Stimulated activated CD8-positive, alpha-beta memory T cell treated with anti-CD3 and anti-CD28 coated beads, Interleukin-12 subunit alpha, Interleukin-12 subunit beta, amount 100 ng/mL, for 1 hour (primary cell): Measurements from ENCODE around the gene PRKRA.
"Not testable (repeated sequence)": the region's sequence is repeated elsewhere in the genome, so short reads cannot be mapped to it uniquely, and the experiment has no call there.

ENCODE experiments used
- DNase-seq: peaks from one replicate; pipeline ENCODE4 v3.0.0-alpha.2; 2020; ENCODE audit warnings: low read depth

PRKRA gene

DNA sequence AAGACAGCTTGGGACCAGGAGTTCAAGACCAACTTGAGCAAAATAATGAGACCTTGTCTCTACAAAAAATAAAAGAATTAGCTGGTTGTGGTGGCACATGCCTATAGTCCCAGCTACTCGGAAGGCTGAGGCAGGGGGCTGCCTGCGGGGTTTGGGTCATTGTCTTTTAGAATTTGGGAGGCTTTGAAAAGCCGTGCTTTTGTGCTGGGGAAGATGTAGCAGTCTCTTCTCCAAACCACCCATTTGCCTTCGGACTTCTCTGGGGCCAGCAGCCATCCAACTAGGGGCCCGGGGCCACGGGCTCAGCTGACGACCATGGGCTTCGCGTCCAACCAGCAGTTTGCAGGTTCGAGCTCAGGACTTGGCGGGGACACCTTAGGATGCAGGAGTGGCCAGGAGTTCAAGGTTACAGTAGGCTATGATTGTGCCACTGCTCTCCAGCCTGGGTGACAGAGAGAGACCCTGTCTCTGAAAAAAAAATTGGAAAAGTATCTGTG, 6.5 kb upstream of the PRKRA start:
- no peak for DNase-seq

- DNase-seq: no peak
Measured at GRCh38 chr2:178455947-178456346, 5.0 kb upstream of the PRKRA start.

DNA sequence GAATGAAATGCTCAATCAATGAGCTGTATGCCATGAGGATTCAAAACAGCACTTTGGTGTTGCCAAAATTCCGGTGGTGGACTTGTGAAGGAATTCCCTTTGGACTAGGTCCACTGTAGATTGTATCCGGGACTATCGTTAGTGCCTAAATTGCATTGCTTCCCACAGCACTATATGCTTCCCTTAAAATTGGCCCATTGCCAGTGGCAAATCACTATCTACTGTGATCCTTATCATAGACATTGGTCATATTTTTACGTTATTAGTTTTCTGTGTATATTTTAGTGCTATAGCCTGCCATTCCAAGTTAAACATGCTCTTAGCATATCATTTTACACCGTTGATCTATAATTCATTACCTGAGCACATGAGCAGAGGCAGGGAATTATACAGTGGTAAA, 1.9 kb upstream of the PRKRA start:
- DNase-seq: no peak

GRCh38 chr2:178452334-178452733, 1.4 kb upstream of the PRKRA start:
- DNase-seq: no peak

DNA sequence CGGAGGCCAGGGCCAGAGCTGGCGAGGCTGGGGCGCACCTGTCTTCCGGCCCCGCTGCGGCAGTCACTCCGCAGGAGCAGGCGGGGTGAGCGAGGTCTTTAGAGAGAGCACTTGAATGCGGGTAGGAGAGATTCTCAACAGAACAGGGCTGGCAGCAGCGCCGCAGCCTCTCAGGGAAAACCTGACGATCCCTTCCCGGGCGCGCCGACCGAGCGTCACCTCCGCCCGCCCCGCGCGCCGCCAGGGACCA, 526 bp downstream of the PRKRA start:
- no peak for DNase-seq

DNA sequence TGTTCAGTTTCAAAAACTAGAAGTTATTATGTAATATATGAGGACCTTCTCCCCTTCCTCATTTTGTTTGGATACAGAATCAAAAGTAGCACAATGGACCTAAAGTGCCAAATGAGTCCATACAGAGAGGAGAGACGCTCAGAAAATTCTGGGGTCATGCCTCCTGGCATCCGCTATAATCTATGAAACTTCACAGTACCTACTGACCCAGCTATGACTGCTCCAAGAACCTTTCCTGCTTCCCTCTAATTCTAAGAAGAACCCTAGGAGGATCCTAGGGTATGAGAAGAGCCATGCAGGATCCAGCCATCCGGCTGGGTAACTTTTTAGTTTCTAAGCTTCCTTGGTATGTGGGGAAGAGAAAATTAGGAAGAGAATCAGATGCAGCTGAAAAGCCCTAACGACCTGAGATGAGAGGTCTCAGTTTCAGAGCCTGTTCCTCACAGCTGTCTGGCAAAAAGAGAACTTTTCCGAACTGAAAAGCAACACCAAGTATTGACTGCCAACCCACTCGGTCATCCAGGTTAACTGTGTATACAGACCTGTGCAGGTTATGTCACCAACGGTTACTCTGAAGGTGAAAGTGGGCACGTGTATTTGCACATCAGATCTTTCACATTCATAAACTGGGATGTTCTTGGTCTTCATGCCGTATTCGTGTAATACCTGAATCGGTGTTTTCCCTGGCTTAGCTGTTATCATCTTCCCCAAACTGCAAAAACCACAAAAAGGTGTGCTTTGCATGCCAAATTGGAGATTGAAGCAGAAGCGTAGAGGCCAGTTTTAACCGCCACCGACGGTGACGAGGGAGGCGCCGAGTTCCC, 1.1 kb downstream of the PRKRA start:
- no peak for DNase-seq

DNA sequence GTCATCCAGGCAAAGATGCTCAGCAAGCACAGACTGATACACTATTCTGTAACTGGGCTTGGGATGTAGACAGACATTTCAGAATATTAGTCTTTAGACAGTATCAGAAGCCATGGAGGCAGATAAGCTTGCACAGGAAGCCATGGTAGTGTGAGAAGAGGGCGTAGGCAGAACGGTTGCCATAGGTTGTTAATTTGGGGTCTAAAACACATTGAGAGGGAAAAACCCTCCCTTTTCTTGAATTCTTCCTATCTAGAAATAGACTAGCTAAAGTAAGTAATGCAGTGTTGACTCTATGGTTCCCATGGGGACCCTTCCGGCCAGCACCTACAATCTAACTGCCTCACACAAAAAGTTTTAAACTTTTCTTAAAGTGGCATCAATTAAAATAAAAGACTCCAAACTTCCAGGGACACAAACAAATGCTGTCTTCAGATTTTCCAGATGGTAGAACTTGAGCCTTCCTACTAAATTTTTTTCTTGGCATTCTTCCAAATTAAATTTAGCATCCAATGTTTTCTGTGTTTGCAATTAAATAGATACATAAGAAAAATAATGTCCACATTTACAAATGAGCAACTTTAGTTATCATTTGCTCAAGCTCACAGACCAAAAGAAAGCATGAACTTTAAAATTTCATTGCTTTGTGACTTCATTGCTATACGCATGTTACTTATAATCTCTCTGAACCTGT, 1.9 kb downstream of the PRKRA start:
- DNase-seq: no peak

- DNase-seq: no peak
Measured at GRCh38 chr2:178441426-178441825, 9.5 kb downstream of the PRKRA start.

DNA sequence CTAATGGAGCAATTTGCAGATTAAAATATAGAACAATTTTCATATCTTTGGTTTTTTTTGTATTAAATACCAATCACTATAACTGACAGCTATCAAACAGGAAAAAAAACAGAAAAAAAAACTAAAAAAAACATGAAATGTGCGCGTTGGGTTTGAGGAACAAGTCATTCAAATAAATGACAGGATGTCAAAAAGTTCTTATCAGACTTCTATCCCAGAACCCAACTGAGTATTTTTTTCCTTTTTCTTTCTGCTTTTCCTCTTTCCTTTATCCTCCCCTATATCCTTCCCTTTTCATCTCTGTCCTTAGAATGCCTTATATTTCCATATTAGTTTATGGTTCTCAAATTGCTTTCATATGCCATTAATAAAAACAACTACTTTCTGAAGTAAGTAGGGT, 14.3 kb downstream of the PRKRA start:
- DNase-seq: no peak

DNA sequence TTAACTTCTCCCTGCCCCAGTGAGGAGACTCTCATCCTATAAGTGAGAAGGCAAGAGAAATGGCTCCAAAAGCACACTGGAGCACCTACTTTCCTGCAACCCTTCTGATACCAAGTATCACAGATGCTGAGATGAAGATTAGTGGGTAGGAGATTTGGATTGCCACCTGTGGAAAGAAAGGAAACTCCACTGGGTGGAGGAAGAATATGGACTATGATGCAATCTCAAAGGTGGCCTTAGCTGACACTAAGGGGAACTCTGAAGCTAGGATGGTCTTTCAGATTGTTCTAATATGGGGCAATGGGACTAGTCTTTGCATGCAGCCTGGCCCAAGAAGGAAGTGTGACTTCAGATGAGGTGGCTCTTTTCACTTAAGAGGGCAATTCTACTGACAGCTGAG, 21.6 kb downstream of the PRKRA start:
- no peak for DNase-seq

GRCh38 chr2:178428396-178428806, 22.6 kb downstream of the PRKRA start:
- no peak for DNase-seq

DNA sequence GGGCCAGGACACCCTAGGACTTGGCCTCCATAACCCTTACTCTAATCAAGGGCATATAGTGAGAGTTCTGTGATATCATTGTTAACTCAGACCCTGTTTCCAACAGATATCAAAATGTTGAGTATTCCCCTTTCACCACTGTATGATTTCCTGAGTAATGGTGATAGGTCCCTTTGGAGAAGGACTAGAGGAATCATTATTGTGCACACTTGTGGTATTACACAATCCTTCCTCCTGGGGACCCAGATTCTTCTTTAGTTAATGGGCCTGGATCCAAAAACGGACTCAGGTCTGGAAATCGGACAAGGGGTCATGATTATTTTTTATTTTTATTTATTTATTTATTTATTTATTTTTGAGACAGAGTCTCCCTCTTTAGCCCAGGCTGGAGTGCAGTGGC, 23.5 kb downstream of the PRKRA start:
- no peak for DNase-seq

- no peak for DNase-seq
Measured at GRCh38 chr2:178426388-178426787, 24.6 kb downstream of the PRKRA start.

GRCh38 chr2:178425255-178425827, 25.6 kb downstream of the PRKRA start:
- no peak for DNase-seq

DNA sequence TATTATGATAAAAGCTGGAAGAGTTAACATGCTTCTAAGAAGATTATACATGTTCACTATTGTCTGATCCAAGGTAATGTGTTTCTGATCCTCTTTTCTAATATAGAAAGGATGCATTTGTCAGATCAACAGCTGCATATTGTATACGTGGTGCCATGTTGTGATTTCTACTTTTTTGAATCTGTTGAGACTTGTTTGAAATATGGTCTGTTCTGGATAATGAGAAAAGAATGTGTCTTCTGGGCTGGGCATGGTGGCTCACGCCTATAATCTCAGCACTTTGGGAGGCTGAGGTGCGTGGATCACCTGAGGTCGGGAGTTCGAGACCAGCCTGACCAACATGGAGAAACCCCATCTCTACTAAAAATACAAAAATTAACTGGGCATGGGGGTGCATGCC, 27.2 kb downstream of the PRKRA start:
- DNase-seq: not testable (repeated sequence)

- no peak for DNase-seq
Measured at GRCh38 chr2:178422097-178422496, 28.9 kb downstream of the PRKRA start.

DNA sequence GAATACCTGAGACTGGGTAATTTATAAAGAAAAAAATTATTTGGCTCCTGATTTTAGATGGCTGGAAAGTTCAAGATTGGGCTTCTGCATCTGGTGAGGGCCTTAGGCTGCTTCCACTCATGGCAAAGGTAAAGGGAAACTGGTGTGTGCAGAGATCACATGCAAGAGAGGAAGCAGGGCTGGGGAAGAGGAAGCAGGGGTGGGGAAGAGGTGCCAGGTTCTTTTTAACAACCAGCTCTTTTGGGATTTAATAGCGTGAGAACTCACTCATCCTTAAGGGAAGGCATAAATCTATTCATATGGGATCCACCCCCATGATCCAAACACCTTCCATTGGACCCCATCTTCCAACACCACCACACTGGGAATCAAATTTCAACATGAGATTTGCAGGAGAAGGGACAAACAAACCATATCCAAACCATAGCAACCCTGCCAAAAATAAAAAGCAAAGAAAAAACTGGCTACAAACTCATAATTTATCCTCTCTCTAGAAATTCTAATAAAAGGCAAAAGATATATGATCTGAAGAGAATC, 30.4 kb downstream of the PRKRA start:
- no peak for DNase-seq

DNA sequence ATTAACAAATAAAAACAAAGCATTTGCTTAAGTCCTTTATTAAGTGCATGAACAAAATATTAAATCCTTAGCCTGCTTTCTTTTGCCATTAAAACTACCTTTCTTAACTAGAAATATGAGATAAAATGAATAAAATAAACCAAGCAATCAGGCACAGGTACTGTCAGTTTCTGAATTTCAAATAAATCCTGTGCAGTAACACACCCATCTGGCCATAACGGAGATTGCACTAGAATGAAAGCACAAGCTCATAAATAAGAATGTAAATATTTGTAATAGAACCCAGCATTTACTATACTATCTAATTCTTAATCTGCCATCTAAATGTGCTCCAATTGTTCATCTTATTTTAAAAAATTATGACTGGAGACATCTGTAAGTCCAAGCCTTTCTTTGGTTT, 31.9 kb downstream of the PRKRA start:
- no peak for DNase-seq

DNA sequence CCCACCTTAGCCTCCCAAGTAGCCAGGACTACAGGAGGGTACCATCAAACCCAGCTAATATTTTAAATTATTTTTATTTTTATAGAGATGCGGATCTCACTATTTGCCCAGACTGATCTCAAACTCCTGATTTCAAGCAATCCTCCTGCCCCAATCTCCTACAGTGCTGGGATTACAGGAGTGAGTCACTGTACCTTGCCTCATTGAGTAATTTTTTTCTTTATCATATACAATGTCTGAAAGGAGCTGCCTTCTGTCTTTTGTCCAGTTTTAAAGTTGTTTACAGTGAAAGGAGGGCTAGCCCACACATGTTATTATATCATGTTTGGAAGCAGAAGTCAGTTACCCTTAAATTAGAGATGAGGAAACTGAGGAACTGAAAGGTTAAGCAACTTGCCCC, 32.5 kb downstream of the PRKRA start:
- DNase-seq: no peak

DNA sequence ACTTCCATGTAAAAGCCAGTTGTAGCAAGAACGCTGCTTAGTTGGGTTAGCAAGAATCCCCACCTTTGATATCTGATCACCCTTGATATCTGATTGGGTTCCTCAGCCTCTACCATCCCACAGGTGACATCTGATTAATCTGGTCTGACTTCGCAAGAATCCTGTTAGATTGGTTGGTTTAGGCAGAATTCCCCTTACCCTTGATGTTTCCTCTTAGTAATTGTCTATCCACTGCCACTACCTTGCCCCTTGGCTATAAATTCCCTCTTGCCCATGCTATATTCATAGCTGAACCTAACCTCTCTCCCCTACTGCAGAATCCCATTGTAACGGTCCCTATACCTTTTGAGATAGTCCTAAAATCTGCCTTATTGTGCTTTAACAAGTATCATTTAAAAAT, 33.1 kb downstream of the PRKRA start:
- no peak for DNase-seq

DNA sequence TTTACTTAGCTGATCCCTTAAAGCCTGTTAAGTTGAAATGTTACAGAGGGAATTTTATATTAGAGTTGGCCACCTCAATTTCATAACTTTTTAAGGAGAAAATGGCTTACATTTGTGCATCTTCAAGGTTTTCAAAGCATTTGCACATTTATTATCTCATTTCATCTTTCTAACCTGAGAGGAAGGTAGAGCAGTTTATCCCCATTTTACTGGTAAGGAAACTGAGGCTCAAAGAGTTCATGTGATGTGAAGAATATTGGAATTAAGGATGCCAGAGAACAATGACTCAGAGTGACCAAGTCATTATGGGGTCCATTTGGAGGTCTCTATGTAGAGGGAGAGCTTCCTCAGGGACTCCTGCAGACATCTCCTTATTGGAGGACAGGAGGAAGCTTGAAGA, 35.0 kb downstream of the PRKRA start:
- DNase-seq: no peak

GRCh38 chr2:178414266-178415247, 36.4 kb downstream of the PRKRA start:
- peak; percentile 50 for DNase-seq
